Smooth muscle cell (in vitro differentiated cells): ENCODE measurements around the gene RALGAPA2. TPM values are rescaled to one million over a fixed set of nuclear protein-coding genes. Genes with fewer than 3 reads are reported as not detected.

Experiments used
- DNase-seq: peaks from one replicate; lab custom pipeline; 2025; ENCODE audit not compliant: unreplicated experiment; lab: John Stamatoyannopoulos, UW
- H2AFZ ChIP-seq: fragments of 200-600 bp; sonication (generic); 2 replicates; pipeline ENCODE4 v1.6.0; 2016; ENCODE audit warnings: antibody characterized with exemption, low read depth, mild to moderate bottlenecking
- H3F3A ChIP-seq: fragments of 200-600 bp; sonication (generic); 2 replicates; pipeline ENCODE4 v1.6.0; 2017; ENCODE audit warnings: antibody characterized with exemption, low read depth
- H3K27ac ChIP-seq: fragments of 200-600 bp; sonication (generic); 2 replicates; pipeline ENCODE4 v1.5.1; 2016; ENCODE audit warnings: low read depth, mild to moderate bottlenecking
- H3K27me3 ChIP-seq: fragments of 200-600 bp; sonication (generic); 2 replicates; pipeline ENCODE4 v1.6.1; 2016; ENCODE audit warnings: low read depth, mild to moderate bottlenecking
- H3K36me3 ChIP-seq: fragments of 200-600 bp; sonication (generic); 2 replicates; pipeline ENCODE4 v1.5.1; 2016; ENCODE audit warnings: low read depth
- H3K4me1 ChIP-seq: fragments of 200-600 bp; sonication (generic); 2 replicates; pipeline ENCODE4 v1.5.1; 2016; ENCODE audit warnings: low read depth
- H3K4me2 ChIP-seq: fragments of 200-600 bp; sonication (generic); 2 replicates; pipeline ENCODE4 v1.6.0; 2016; ENCODE audit warnings: mild to moderate bottlenecking
- H3K4me3 ChIP-seq: fragments of 200-600 bp; sonication (generic); 2 replicates; pipeline ENCODE4 v1.5.1; 2016; ENCODE audit warnings: mild to moderate bottlenecking
- H3K79me2 ChIP-seq: fragments of 200-600 bp; sonication (generic); 2 replicates; pipeline ENCODE4 v1.6.0; 2016; ENCODE audit warnings: low read depth, mild to moderate bottlenecking
- H3K9ac ChIP-seq: fragments of 200-600 bp; sonication (generic); 2 replicates; pipeline ENCODE4 v1.6.0; 2016; ENCODE audit warnings: low read depth
- H3K9me3 ChIP-seq: fragments of 200-600 bp; sonication (generic); replicated peaks from 2 replicates; pipeline ENCODE4 v1.5.1; 2016; ENCODE audit warnings: low read depth
- H4K20me1 ChIP-seq: fragments of 200-600 bp; sonication (generic); 2 replicates; pipeline ENCODE4 v1.6.0; 2016; ENCODE audit warnings: low read depth
- WGBS: methylation state at CpG from one replicate; pipeline ENCODE4 v1.1.7; 2016; ENCODE audit warnings: low lambda C conversion rate; 5-methylcytosine and 5-hydroxymethylcytosine counted together
- polyA plus RNA-seq: library from polyadenylated mRNA; unstranded; fragments of >200 nt; fragmentation: Nextera tagmentation; extraction: Ambion mirVana; gene quantifications from 2 replicates; pipeline ENCODE4 v1.2.1, GENCODE V29; 2016
- total RNA-seq: library from RNA; depleted of rRNA; stranded (reverse); fragments of >200 nt; gene quantifications from 2 replicates; pipeline ENCODE4 v1.2.3, GENCODE V29; 2014
- TF ChIP-seq, protein P1 (sequence below): fragments of 200-600 bp; sonication (generic); IDR thresholded peaks from 2 replicates; pipeline ENCODE4 v1.5.1; 2017; ENCODE audit warnings: borderline replicate concordance, mild to moderate bottlenecking, antibody characterized with exemption; ENCODE audit not compliant: insufficient read depth, poor library complexity, severe bottlenecking

RALGAPA2 gene
- total and polyA plus RNA-seq, 2 experiments from 2014 or later, result 3.5 to 6.2 TPM

DNA sequence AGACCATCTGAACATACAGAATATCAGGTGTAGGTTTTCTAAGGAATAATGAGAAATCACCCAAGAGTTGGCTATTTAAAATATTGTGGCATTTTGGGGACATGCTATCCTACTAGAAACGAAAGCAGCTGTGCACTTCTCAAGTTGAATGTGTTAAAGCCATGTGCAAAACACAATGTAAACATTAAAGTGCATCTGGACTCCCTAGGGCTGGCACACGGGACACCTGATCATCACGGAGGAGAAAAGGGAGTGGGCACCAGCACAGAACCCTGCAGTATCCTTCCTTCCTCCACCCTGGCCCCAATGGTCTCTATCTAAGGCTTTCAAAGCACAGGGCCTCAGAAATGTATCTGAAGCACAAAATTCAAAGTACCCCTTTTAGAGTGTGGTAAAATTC is 250.3 kb downstream of the RALGAPA2 start:
- Histone ChIP-seq H3K36me3 (no peaks in the 10 kb centered on the region), H4K20me1 (no peaks in the 10 kb centered on the region), H3K9me3 (no peaks in the 10 kb centered on the region), H3K4me3 (no peak overlapping the region), H3K4me1 (peaks cover 39% of the 10 kb centered on the region), H3K9ac (no peak overlapping the region), H3K27me3 (no peaks in the 10 kb centered on the region), H3F3A (no peaks in the 10 kb centered on the region), H3K79me2 (no peaks in the 10 kb centered on the region), H2AFZ (no peak overlapping the region), H3K4me2 (no peak overlapping the region), H3K27ac (no peak overlapping the region)
- 75% methylated on average over 3 of the region's 3 CpGs for WGBS
- DNase-seq, result no peak
- TF ChIP-seq, protein P1, sequence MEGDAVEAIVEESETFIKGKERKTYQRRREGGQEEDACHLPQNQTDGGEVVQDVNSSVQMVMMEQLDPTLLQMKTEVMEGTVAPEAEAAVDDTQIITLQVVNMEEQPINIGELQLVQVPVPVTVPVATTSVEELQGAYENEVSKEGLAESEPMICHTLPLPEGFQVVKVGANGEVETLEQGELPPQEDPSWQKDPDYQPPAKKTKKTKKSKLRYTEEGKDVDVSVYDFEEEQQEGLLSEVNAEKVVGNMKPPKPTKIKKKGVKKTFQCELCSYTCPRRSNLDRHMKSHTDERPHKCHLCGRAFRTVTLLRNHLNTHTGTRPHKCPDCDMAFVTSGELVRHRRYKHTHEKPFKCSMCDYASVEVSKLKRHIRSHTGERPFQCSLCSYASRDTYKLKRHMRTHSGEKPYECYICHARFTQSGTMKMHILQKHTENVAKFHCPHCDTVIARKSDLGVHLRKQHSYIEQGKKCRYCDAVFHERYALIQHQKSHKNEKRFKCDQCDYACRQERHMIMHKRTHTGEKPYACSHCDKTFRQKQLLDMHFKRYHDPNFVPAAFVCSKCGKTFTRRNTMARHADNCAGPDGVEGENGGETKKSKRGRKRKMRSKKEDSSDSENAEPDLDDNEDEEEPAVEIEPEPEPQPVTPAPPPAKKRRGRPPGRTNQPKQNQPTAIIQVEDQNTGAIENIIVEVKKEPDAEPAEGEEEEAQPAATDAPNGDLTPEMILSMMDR, result no peak

DNA sequence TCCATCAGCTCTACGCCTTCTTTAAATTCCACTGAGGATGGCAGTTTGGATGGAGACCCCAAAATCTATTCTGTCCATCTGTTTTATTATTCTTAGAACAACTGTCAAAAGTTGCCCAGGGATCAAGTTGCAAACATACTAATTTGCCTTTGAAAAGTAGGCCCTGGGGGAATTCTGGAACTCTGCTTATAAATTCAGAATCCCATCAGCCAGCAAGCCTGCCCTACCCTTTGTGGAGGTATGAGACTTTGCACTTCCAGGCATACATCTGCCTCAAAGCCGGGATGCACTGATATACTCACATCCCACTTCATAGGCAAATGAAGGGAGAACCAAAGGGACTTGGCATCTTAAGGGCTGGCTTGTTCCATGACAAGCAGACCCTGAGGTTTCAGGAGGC is 250.9 kb downstream of the RALGAPA2 start:
- no peak overlapping the region for H3K27ac ChIP-seq
- H4K20me1 ChIP-seq, result no peaks in the 10 kb centered on the region
- H3K9ac ChIP-seq, result no peak overlapping the region
- H3K4me2 ChIP-seq, result no peak overlapping the region
- 87% methylated on average over 2 of the region's 2 CpGs for WGBS
- H2AFZ ChIP-seq, result no peak overlapping the region
- H3K4me3 ChIP-seq, result no peak overlapping the region
- no peaks in the 10 kb centered on the region for H3F3A ChIP-seq
- no peaks in the 10 kb centered on the region for H3K79me2 ChIP-seq
- no peaks in the 10 kb centered on the region for H3K27me3 ChIP-seq
- TF ChIP-seq, protein P1, result no peak
- H3K36me3 ChIP-seq, result no peaks in the 10 kb centered on the region
- peaks cover 39% of the 10 kb centered on the region for H3K4me1 ChIP-seq
- no peaks in the 10 kb centered on the region for H3K9me3 ChIP-seq
- DNase-seq, result no peak

DNA sequence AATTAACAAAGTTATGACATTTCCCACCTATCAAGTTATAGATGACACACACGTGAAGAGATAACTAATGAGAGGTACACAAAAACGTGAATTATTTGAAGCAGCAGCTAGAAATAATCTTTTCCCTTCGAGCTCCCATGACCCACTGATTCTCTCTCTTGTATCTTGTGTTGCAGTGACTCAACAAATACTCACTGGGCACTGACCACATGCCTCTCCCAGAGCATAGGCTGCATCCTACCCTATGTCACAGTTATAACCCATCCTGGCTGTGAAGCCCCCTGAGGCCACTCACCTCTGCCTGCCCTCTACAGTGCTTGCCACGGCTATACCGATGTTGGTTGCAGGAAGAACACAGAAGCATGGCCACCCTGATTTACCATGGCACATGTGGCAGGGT is 252.7 kb downstream of the RALGAPA2 start:
- DNase-seq, result no peak
- 88% methylated on average over 5 of the region's 5 CpGs for WGBS
- Histone ChIP-seq H3K27me3 (no peaks in the 10 kb centered on the region), H3K36me3 (no peaks in the 10 kb centered on the region), H3K4me1 (peaks cover 35% of the 10 kb centered on the region), H3K4me3 (no peak overlapping the region), H2AFZ (no peak overlapping the region), H3K79me2 (no peaks in the 10 kb centered on the region), H3K9me3 (no peaks in the 10 kb centered on the region), H3K9ac (no peak overlapping the region), H4K20me1 (no peaks in the 10 kb centered on the region), H3K27ac (no peak overlapping the region), H3F3A (no peaks in the 10 kb centered on the region), H3K4me2 (no peak overlapping the region)
- TF ChIP-seq, protein P1, result no peak

DNA sequence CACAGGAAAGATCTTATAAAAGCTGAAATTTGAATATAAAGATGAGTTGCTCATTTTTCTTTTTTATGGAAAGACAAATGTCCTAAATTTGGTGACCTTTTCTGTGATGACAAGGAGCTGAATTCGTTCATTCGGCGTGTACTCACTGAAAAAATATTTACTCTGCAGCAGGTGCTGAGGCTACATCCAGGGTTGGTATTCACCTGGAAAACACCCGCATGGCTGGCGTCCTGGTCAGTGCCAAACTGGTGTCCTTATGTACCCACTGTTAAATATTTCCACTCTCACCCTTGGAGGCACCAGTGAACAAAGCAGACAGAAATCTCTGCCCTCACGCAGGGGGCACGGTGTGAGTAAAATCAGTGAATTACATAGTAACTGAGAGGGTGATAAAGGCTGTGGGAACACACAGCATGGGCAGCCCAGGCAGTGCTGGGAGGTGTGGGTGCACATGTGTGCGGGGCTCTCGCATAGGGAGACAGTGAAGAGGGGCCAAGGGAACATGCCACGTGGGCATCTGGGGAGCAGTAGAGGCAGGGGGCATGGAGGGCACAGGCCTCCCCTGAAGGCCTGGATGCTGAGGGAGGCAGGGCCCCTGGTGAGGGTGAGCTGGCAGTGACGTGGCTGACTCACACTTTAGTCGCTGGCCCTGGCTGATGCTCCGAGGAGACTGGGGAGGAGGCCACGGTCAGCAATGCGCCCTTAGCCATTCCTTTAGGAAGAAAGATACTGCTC is 254.9 kb downstream of the RALGAPA2 start:
- Histone ChIP-seq H3K4me1 (peaks cover 18% of the 10 kb centered on the region), H3K36me3 (no peaks in the 10 kb centered on the region), H3F3A (no peaks in the 10 kb centered on the region), H3K79me2 (no peaks in the 10 kb centered on the region), H2AFZ (no peak overlapping the region), H4K20me1 (no peaks in the 10 kb centered on the region), H3K9me3 (no peaks in the 10 kb centered on the region), H3K27ac (no peak overlapping the region), H3K4me3 (no peak overlapping the region), H3K27me3 (no peaks in the 10 kb centered on the region), H3K4me2 (no peak overlapping the region), H3K9ac (no peak overlapping the region)
- WGBS, result 84% methylated on average over 15 of the region's 15 CpGs
- no peak for DNase-seq
- TF ChIP-seq, protein P1, result no peak
